Activated T-cell treated with anti-CD3 and anti-CD28 coated beads for 1 hour (primary cell): Measurements from ENCODE around the gene BICD1.
"Not testable (repeated sequence)": the region's sequence is repeated elsewhere in the genome, so short reads cannot be mapped to it uniquely, and the experiment has no call there.

Source experiments
- DNase-seq: peaks from one replicate; pipeline ENCODE4 v3.0.0-alpha.2; 2020; ENCODE audit warnings: low read depth

The BICD1 gene

DNA sequence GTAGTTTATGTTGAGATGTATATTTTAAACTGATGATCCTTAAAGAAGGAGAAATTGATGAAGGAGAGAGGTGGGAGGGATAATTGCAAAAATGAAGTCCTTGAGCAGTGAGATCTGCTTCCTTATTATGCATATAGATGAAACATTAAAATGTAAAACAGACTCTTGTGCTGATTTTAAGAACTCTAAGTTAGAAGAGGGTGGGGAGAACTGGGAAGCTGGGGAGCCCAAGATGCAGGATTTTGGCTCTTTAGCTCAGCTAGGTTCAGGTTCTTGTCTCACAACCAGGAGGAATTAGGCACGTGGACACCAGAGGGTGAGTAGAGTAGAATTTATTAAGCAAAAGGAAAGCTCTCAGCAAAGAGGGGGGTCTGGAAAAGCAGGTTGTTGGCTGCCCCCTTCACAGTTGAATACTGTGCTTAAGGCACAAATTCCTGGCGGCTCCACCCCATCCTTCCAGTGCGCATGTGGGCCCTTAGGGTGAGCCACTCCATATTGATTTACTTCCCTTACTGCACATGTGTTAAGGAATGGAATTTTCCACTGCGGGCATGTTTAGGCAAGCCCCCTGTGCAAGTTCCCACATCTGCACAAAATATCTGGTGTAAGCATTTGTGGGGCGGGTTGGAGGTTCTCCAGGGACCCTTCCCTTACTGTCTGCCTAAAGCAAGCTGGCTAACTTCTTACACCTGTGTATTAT is 141.9 kb downstream of the BICD1 start:
- DNase-seq = no peak

DNA sequence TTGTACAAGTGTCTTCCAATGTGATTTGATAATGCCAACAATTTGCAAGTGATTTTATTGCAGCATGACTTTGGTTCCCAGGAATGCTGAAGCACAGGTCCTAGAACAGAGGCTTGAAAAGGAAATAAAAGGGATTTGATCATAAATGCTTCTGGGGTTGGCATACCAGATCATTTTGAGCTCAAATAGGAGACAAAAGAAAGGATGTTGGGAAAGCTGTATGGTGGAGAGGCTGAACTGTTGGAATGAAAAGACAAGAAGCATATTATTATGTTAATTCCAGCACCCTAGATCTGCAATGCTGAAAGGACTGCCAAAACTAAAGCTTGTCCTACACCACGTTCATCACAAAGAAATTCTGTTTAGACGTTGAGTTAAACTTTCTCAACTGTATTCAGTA is 143.1 kb downstream of the BICD1 start:
- DNase-seq = no peak

DNA sequence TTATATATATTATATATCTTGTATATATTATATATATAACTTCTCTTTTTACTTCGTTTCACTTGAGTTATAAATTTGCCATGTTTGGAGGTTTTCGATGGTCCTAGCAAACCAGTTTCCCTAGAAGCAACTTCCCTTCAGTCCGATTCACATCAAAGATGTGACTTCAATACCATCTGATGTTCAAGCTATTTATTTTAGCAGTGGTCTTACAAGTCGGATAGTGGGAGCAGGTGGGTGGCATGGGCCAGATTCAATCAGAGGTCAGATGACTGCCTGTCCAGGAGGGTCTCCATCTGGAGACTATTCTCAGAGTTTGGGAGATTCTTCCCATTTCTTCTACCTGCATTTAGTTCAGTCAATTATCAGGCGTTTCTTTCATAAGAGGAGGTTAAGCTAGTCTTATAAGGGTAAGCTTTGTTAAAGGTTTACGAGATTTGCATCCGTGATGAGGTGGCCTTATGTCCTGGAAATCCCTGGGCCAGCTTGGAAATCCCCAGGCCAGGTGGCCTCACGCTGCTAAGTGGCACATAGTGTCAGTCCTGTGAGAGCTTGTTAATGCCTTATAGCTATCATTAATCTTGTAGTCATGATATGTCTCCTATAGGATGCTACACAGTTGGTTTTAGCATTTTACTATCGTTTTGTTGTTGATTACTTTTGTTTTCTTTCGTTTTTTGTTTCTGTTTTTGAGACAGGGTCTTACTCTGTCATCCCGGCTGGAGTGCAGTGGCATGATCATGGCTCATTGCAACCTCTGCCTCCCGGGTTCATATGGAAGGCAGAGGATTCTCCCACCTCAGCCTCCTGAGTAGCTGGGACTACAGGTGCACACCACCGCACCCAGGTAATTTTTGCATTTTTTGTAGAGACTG is 145.8 kb downstream of the BICD1 start:
- no peak for DNase-seq

DNA sequence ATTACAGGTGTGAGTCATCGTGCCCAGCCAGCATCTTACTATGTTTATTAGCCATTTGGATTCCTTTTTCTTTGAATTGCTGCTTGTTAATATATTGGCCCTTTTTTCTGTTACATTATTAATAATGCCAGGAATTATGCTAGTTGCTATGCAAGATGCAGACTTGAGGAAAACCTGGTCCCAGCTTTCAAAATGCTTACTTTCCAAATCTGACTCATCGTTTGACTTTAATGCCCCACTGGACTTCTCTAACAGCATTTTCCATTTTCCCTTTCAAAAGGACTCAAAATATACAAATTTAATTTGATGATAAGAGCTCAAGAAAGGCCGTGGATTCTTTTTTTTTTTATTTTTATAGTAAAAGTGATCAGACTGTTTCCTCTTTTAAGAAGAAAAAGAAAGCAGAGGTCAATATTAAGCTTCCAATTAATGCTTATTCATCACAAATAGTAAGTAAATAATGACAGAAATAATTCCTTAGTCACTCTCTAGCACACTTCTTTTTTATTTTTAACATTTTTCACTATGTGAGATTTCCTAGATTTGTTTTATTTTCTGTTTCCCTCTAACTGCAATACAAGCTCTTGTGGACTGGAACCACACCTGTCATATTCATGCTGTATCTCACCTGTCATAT is 146.6 kb downstream of the BICD1 start:
- no peak for DNase-seq

DNA sequence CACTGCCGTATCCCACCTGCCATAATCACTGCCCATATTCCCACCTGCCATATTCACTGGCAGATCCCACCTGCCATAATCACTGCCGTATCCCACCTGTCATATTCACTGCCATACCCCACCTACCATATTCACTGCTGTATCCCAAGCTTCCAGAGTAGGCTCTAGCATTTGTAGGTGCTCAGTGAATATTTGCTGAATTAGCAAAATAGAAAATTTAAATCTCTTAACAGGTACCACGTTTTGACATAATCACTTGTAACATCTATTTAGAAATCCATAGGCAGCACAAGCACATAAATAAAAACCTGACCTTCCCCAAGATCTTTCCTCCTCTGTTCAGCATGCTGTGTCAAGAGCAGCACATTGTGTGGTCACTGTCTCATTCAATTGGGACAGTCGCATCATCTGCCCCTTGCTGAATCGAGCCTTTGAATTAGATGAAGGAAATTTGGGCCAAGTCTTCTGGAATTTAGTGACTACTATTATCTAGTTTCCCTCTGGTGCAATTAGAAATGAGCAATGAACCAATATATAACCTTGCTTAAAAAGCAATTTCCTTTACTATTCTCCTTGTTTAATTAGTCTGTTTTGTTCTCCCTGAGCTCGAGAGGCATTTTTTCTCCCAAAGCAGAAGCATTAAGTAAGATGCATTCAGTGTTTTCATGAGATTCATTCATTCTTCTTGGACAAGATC is 147.8 kb downstream of the BICD1 start:
- no peak for DNase-seq

DNA sequence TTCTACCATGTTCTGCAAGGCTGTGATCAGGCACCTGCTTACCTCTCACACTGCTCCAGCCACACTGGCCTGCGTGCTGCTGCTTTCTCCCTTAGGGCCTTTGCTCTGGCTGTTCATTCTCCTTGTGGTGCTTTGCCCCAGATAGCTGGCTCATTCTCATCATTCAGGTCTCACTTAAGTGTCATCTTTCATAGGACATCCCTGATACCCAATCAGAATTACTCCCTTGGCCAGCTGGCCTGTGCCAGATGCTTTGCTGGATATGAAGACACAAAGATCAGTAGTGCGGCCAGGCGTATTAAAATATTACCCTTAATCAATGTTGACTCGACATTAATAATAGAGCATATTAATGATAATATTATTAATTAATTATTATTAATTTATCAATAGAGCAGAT is 148.9 kb downstream of the BICD1 start:
- DNase-seq = no peak

DNA sequence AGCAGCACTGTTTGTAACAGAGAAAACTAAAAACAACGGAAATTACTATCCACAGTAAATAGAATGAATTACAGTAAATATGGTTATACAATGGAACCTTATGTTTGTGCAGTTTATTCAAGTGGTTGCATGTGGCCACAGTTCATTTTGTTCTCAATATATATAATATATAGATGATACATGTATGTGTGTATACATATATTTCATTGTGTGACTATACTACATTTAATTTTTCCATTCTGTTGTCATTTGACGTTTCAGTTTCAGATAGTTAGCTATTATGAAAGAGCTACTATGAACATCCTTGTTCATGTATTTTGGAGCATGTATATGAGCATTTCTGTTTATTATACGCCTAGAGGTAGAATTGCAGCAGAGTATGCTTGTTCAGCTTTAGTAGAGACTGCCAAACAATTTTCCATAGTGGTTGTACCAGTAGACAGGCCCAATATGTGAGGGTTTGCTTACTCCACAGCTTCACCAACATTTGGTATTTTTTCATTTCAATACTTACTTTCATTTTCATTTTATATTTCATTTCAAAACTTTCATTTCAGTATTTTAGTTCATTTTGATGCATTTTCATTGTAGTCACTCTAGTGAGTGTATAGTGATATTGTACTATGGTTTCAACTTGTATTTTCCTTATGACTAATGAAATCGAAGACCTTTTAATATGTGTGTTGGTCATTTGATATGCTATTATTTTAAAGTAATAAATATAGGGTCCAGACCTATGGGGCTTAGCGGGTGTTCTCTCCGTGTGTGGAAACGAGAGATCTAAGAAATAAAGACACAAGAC is 151.2 kb downstream of the BICD1 start:
- DNase-seq = no peak

DNA sequence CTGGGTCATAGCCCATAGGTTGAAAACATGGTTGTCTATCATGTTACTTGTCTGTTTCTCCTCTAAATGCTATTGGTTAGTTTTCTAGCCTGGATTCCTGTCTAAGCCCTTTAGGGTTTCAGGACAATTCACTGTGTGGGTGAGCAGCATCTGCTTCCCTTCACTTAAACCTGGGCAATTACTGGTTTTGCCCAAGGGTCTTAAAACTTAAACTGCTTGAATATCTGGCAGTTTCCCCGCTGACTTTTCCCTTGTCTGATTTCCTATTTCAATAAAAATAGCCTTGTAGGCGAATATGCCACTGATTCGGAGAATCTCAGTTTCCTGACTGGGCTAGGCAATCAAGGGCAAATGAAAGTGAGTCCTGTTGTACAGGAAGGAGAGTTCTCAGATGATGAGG is 154.0 kb downstream of the BICD1 start:
- no peak for DNase-seq

DNA sequence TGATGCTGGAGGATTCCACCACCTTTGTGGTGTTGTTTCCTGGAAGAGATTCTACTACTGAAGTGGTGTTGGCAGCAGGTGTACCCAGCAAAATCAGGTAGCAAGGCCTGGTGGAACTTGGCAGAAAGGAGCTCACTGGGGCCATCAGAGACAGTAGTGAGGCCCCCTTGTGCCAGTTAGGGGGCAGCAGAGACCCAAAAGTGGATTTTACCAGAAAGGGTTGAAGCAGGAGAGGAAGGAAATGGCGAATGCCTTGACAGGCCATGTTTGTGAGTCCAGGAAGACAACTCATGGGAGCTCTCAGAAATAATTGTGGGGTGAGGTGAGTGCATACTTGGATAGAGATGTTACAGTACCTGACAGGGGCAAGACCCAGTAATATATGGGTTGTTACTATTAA is 155.0 kb downstream of the BICD1 start:
- DNase-seq = no peak

DNA sequence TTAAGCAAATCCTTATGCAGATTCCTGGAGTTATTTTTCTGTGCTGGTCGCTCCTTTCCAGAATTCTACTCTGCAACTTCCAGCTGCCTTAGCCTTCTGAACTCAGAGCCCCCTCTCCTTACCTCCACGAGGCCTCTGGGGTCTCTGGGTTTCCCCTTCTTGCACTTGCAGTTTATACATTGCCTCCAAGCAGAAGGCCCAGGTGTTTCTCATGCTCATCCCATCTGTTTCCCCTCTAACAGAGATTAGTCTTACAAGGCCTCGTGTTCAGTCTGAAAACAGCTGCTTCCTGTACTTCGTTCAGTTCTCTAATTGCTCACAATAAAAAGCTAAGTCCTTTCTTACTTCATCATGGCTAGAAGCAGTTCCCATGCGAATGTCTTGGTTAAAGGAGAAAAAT is 158.3 kb downstream of the BICD1 start:
- DNase-seq = no peak

DNA sequence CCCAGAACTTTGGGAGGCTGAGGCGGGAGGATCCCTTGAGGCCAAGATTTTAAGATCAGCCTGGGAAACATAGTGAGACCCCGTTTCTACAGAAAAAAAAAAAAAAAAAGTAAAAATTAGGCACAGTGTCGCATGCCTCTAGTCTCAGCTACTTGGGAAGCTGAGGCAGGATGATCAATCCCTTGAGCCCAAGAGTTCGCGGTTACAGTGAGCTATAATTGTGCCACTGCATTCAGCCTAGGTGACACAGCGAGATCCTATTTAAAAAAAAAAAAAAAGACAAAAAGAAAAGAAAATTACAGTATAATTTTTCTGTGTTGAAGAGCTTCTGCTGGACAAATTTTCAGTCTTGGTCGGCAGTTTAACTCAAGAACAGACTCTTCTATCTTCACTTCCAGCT is 158.8 kb downstream of the BICD1 start:
- DNase-seq = no peak

DNA sequence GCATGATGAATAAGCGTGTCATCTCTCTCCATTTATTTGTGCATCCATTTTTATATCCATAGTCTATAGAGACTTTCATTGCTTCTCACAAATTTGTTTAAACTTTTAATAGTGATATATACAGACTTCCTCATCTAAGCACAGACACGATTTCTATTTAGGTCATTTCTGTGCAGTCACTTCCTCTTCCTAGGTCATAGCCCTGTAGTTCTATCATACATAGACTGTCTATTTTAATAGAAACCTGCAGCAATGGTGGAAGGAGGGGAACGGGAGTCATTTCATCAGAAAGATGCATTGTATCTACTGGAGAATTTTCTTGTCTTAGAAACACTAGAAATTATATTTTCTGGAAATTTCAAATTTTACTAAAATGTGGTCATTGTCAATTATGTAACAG is 159.3 kb downstream of the BICD1 start:
- DNase-seq = no peak

DNA sequence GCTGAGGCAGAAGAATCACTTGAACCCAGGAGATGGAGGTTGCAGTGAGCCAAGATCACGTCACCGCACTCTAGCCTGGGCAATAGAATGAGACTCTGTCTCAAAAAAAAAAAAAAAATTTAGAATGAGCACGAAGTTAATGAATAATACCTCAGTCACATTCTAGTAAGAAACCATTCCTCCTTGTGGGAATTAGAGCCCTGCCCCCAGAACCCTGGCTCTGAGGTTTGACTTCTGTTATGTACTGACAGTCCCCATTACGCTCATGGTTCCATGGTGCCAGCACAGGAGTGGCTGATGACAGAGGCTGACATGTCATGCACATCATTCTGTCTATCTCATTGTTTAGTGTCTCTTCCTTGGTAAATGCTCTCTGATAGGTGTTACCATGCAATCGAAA is 160.1 kb downstream of the BICD1 start:
- no peak for DNase-seq

DNA sequence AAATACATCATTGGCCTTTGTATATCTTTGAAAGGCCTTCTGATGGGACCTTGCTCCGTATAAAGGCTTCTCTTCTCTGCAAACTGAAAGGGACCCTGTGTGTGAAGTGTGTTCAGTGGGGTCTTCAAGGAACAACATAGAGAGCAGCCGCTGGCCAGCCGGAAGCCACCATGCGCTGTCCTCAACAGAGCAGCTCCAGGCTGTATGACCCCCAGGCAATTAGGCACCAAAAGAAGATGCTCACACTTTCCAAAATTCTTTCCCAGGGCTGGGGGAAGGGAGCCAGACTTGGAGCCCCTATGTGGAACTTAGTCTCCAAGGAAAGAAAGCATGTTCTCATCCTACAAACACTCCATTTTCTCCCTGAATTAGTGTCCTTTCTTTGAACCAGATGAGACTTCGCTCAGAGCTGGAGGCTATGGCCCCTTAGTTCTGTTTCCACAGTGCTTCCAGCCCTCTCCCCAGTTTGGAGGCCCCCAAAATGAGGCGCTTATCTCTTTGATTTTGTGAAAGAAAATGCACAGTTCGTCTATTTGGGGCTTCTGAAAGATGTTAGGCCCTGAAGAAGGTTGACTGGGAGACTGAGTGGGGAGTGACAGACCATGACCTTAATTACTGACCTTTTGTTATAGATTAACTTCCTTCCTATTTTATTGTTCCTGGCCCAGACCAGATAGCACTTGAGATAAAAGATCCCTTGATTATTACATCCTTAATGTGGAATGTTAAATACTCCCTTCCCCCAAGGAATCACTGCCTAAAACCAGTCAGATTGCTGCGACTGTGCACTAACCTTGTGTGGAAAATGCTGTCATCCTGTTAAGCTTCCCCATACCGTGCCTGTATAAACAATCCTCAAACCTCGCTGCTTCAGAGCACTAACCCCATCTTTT is 164.4 kb downstream of the BICD1 start:
- no peak for DNase-seq

DNA sequence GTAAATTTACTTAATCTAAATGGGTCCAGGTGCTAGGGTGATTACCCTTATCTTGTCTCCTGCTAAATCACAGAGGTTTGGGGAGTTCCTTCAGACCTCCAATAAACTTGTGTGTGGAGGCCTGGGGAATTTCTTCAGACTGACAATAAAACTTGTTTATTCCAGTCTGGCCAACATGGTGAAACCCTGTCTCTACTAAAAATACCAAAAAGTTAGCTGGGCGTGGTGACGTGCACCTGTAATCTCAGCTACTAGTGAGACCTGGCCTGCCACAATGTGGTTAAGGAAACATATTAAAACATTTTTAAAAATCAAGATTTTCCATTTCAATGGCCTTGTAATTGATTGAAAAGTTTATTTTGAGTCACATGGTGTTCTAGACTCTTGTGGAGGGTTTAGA is 165.8 kb downstream of the BICD1 start:
- no peak for DNase-seq

DNA sequence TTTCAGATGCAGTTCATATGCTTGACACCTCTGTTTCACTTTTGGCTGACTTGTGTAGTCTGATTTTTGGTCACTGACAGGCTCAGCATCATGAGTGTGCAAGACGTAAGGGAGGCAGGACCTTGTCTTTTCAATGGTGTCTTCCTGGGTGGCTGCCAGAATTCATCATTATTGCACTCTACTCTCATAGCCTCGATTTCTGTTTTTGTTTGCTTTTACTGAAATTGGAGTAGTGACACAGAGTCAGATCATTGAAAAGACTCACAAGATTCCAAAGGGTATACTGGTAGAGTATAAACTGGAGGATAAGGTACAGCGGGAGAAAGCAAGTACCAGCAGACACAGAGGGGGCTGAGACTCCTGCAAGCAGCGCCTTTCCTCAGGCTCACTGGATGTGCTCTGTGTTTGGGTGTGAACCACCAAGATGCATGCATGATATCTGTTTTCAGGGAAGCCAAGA is 166.4 kb downstream of the BICD1 start:
- DNase-seq = no peak

DNA sequence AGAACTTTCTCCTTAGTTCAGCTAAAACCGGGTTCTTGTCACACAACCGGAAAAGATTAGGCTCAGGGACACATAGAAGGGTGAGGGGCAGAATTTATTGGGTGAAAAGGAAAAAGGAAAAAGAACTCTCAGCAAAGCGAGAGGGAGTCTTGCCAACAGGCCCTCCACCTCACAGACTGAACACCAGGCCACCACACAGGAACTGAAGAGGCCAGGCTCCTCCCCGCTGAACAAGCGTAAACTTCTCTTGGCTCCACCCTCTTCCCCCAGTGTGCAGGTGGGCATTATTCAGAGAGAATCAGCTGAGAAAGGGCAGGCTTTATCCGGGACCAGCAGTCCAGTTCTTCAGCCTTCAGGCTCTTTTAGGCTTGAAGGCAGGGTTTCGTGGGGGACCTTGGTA is 167.1 kb downstream of the BICD1 start:
- DNase-seq = peak; percentile 41

DNA sequence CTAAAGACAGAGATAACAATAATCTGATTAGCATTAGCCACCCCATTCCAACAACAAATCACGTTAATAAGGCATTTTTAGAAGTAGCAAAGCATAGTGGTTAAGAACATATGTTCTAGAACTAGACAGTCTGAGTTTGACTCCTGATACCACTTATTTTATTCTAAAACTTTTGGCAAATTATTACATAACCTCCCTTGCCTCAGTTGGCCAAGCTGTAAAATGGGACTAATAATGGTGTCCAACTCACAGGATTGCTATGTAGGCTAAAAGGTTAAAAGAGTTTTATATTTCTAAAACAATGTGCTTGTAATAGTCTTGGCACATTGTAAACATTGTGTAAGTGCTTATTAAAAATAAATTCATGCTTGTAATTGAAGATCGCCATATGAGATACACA is 168.0 kb downstream of the BICD1 start:
- no peak for DNase-seq

DNA sequence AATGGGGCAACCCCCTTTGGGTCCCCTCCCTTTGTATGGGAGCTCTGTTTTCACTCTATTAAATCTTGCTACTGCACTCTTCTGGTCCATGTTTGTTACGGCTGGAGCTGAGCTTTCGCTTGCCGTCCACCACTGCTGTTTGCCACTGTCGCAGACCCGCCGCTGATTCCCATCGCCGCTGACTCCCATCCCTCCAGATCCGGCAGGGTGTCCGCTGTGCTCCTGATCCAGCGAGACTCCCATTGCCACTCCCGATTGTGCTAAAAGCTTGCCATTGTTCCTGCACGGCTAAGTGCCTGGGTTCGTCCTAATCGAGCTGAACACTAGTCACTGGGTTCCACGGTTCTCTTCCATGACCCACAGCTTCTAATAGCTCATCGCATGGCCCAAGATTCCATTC is 168.9 kb downstream of the BICD1 start:
- not testable (repeated sequence) for DNase-seq

DNA sequence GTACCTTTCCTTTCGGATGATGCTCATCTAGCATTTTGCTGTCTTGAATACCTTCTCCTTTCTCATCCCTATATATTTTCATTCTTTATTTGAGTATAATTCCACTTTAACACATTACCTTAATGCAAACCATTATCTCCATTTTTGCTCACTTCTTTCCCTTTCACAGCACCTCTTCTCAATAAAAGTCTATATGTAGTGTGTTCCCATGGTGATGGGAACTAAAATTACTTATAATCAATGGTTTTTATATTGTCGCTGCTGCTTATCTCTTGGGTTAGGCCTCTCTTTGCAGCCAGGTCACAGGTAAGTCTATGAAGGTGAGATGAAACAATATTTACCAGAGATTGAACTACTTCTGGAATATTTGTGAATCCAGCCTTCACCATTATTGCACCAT is 171.1 kb downstream of the BICD1 start:
- no peak for DNase-seq

DNA sequence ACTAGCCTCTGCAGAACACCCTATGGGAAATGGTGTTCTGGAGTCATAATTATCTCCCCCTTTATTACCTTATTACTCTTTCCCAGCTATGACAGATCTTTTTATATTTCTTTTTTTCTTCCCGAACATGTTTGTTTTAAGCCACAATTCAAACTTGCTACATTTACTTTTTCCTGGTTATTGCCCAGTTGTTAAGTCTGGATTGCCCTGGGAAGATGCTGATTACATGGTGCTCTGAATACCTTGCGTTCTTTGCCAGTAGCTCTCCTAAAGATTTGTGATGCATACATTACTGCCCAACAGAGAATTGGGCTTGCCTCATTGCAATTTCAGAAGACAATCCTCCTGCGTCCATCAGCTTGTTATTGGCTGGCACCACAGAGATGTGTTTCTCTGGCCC is 174.5 kb downstream of the BICD1 start:
- DNase-seq = no peak
